HUES6 (cell line): ENCODE results near the gene ARHGAP36.

Source experiments
- H3K27ac ChIP-seq: 2 replicates; pipeline ENCODE4 v1.7.0; 2013; ENCODE audit warnings: low read depth, mild to moderate bottlenecking, low read length, inconsistent platforms
- H3K27me3 ChIP-seq: 2 replicates; pipeline ENCODE4 v1.6.1; 2013; ENCODE audit warnings: low read length; ENCODE audit not compliant: control insufficient read depth, insufficient read depth
- H3K36me3 ChIP-seq: 2 replicates; pipeline ENCODE4 v1.6.1; 2013; ENCODE audit warnings: low read length; ENCODE audit not compliant: control insufficient read depth, insufficient read depth
- H3K4me1 ChIP-seq: 2 replicates; pipeline ENCODE4 v1.6.1; 2013; ENCODE audit warnings: low read length; ENCODE audit not compliant: control insufficient read depth, insufficient read depth
- H3K4me3 ChIP-seq: 2 replicates; pipeline ENCODE4 v1.5.1; 2013; ENCODE audit warnings: low read depth, low read length
- H3K9ac ChIP-seq: one replicate; pipeline ENCODE4 v1.6.1; 2013; ENCODE audit warnings: mild to moderate bottlenecking, low read length
- H3K9me3 ChIP-seq: 2 replicates; pipeline ENCODE4 v1.6.1; 2013; ENCODE audit warnings: low read depth, low read length; ENCODE audit not compliant: control insufficient read depth, insufficient read depth

ARHGAP36 gene

DNA sequence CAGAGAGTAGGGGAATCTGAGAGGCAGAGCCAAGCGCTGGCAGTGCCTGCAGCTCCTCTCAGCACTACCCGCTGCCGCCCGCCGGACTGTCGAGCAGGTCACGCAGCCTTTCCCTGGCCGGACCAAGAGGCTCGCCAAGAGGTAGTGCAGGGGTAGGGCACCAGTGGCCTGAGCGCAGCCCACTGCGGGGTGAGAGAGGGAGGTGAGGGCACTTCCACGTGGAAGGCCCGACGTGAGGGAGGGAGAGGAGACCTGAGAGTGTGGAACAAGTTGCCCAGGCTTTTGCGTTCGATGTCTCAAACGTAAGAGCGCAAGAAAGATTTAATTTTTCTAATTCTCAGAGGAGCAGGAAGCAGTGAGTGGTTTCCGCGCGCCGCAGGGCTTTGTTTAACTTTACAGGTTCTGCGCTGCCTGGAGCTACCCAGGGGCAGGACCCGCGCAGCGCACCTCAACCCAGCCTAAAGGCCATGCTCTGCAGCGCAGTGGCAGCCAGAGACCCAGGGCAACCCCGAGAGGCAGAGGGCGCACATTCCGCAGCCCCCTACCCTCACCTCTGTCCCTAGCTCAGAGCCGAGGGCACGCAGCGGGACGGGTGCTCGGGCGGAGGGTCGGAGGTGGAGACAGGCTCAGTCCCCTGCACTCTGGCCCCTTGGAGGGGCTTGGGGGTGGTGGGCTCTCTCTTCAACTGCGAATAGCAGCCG is 14.9 kb downstream of the ARHGAP36 start:
- H3K9ac ChIP-seq, result peak overlapping the region; percentile 30
- H3K27ac ChIP-seq, result no peak overlapping the region
- peaks cover 3% of the 10 kb centered on the region; the same call in 1 of the 2 replicates for H3K4me1 ChIP-seq
- peak overlapping the region; percentile 66 for H3K4me3 ChIP-seq
- H3K36me3 ChIP-seq, result no peaks in the 10 kb centered on the region
- no peaks in the 10 kb centered on the region for H3K9me3 ChIP-seq
- peaks cover 95% of the 10 kb centered on the region for H3K27me3 ChIP-seq

DNA sequence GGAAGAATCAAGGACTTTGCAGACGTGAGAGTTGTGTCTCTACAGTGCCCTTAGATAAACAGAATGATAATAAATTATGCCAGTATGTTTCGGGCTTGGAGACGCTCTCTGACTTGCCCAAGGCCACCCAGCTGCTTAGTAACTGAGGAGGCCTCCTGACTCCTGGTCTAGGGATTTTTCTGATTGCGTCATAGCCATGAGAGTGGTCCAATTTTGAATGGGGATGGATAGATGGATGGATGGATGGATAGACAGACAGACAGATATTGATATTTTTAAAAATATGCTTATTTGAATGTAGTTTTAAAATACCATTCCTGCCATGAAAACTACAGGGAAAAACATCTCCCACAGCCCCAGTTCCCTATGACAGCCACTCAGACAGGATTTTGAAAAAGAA is 15.5 kb downstream of the ARHGAP36 start:
- Histone ChIP-seq H3K9ac (no peak overlapping the region), H3K27ac (no peak overlapping the region), H3K27me3 (peaks cover 97% of the 10 kb centered on the region), H3K4me1 (peaks cover 9% of the 10 kb centered on the region), H3K4me3 (peak overlapping the region; percentile 66), H3K36me3 (no peaks in the 10 kb centered on the region), H3K9me3 (no peaks in the 10 kb centered on the region)

DNA sequence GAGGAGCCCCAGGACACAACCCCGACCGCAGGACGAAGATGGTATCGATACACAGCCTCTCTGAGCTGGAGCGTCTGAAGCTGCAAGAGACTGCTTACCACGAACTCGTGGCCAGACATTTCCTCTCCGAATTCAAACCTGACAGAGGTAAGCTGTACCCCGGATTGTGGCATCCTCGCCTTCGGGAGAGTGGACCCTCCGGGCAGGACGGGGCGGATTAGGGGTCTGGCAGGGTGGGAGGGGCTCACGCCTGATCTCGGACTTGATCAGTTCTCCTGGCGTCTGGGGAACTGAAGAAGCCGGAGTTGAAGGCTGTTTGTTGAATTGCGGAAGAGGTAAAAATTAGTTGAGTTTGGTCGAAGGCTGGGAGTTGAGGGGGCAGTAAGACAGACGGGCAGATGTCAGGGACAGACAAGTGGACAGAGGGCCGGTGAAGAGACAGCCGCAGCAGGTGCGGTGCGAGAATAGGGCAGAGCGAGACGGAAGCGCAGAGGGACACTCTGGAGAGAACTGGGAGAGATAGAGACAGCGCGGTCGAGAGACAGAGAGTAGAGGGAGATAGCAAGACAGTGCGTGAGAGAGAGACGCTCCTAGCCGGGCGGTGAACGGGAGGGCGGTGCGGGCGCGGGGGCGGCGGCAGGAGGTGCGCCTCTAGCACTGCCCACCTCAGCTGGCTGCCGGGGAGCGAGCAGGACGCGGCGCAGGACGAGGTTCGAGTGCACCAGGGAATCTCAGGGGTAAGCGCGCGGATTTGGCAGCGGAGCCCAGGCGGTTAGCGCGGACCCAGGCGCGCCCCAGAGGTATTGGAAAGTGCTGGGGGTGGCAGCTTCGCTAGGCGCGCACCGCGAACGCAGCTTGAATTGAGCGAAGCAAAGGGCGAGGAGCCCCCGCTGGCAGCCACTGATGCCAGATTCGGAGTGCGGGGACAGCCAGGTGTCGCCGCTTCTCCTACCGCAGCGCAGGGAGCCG is 23.9 kb downstream of the ARHGAP36 start:
- Histone ChIP-seq H3K27ac (no peak overlapping the region), H3K9ac (no peak overlapping the region), H3K27me3 (peaks cover 98% of the 10 kb centered on the region), H3K4me1 (peaks cover 30% of the 10 kb centered on the region), H3K9me3 (peaks cover 6% of the 10 kb centered on the region; the same call in 1 of the 2 replicates), H3K4me3 (peak overlapping the region; percentile 64), H3K36me3 (no peaks in the 10 kb centered on the region)

DNA sequence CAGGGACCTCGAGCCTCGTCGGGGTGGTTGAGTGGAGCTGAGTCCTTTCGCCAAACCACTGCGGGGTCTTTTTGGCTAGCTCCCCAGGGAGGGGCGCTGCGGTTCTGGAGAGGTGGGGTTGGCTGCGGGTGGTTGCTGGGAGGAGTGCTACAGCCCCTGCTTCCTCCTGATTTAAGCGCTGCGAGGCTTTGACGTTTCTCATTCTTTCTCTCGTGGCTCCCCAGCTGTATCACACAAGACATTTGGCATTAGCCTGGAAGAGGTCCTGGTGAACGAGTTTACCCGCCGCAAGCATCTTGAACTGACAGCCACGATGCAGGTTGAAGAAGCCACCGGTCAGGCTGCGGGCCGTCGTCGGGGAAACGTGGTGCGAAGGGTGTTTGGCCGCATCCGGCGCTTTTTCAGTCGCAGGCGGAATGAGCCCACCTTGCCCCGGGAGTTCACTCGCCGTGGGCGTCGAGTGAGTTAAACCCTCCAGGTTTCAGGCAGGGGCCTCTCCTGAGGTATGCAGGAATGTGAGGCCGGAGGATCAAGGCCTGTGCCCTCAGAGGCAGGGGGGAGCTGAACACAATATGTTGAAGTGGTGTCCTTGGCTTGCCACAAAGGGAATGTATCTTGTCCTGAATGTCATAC is 25.5 kb downstream of the ARHGAP36 start:
- Histone ChIP-seq H3K36me3 (no peaks in the 10 kb centered on the region), H3K27me3 (peaks cover 100% of the 10 kb centered on the region), H3K4me3 (peak overlapping the region; percentile 64), H3K9me3 (peaks cover 6% of the 10 kb centered on the region; the same call in 1 of the 2 replicates), H3K9ac (no peak overlapping the region), H3K4me1 (peaks cover 25% of the 10 kb centered on the region), H3K27ac (no peak overlapping the region)

DNA sequence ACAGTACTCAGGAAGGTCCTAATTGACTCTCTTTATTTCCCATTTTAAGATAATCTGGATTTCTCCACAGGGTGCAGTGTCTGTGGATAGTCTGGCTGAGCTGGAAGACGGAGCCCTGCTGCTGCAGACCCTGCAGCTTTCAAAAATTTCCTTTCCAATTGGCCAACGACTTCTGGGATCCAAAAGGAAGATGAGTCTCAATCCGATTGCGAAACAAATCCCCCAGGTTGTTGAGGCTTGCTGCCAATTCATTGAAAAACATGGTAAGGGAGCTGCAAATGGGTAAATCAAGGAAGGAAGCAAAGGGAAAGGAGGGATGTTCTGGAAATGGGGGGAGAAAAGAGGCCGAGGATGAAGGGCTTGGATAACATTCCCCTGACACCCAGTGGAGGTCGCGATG is 26.0 kb downstream of the ARHGAP36 start:
- H3K4me3 ChIP-seq, result peak overlapping the region; percentile 64
- peaks cover 6% of the 10 kb centered on the region; the same call in 1 of the 2 replicates for H3K9me3 ChIP-seq
- no peak overlapping the region for H3K27ac ChIP-seq
- H3K36me3 ChIP-seq, result no peaks in the 10 kb centered on the region
- no peak overlapping the region for H3K9ac ChIP-seq
- peaks cover 19% of the 10 kb centered on the region for H3K4me1 ChIP-seq
- peaks cover 100% of the 10 kb centered on the region for H3K27me3 ChIP-seq

DNA sequence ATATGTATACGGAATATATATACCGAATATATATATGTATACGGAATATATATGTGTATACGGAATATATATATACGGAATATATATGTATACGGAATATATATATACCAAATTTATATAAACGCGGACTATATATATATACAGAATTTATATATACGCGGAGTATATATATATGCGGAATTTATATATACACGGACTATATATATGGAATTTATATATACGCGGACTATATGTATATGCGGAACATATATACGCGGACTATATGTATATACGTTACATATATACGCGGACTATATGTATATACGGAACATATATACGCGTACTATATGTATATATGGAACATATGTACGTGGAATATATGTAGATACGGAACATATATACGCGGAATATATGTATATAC is 78.6 kb downstream of the ARHGAP36 start:
- Histone ChIP-seq H3K9ac (no peak overlapping the region), H3K36me3 (no peaks in the 10 kb centered on the region), H3K4me1 (no peaks in the 10 kb centered on the region), H3K27me3 (no peaks in the 10 kb centered on the region; the same call in 1 of the 2 replicates), H3K27ac (no peak overlapping the region), H3K4me3 (no peak overlapping the region), H3K9me3 (0 out of 2 replicates have a peak, but pooled peaks cover 2% of the 10 kb centered on the region)

DNA sequence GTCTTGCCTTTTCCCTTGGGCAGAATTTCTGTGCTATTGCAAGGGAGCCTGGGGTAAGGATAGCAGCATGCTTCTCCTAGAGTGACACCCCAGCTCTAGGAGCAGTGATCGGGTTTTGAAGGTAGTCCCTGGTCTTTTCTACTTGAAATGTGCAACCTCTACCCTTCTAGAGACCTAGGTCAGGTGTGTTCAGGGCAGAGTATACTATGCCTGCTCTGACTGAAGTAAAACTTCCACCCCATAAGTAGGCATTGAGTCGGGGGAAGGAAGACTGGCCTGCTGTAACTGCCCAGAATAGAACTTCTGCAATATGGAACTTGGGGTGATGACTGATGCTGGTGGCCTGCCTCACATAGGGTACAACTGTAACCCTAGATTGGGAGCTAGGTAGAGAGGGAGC is 80.9 kb downstream of the ARHGAP36 start:
- H3K4me3 ChIP-seq, result no peak overlapping the region
- 0 out of 2 replicates have a peak, but pooled peaks cover 2% of the 10 kb centered on the region for H3K9me3 ChIP-seq
- H3K4me1 ChIP-seq, result no peaks in the 10 kb centered on the region
- H3K27ac ChIP-seq, result no peak overlapping the region
- no peak overlapping the region for H3K9ac ChIP-seq
- H3K27me3 ChIP-seq, result peaks cover under 1% of the 10 kb centered on the region; the same call in 1 of the 2 replicates
- H3K36me3 ChIP-seq, result no peaks in the 10 kb centered on the region
